IPS-15b (cell line): Measurements from ENCODE around the gene ST3GAL3.
"Not testable (repeated sequence)": the region's sequence is repeated elsewhere in the genome, so short reads cannot be mapped to it uniquely, and the experiment has no call there.

Source experiments
- H3K27me3 ChIP-seq: one replicate; pipeline ENCODE4 v1.6.1; 2013; ENCODE audit warnings: low read length; ENCODE audit not compliant: control insufficient read depth, insufficient read depth
- H3K36me3 ChIP-seq: one replicate; pipeline ENCODE4 v1.6.1; 2013; ENCODE audit warnings: low read length; ENCODE audit not compliant: control insufficient read depth, insufficient read depth
- H3K4me1 ChIP-seq: one replicate; pipeline ENCODE4 v1.6.1; 2013; ENCODE audit warnings: mild to moderate bottlenecking, low read length; ENCODE audit not compliant: control insufficient read depth, insufficient read depth
- H3K4me3 ChIP-seq: one replicate; pipeline ENCODE4 v1.5.1; 2013; ENCODE audit warnings: low read depth, low read length
- H3K9ac ChIP-seq: one replicate; pipeline ENCODE4 v1.6.1; 2013; ENCODE audit warnings: low read depth, mild to moderate bottlenecking, low read length
- H3K9me3 ChIP-seq: one replicate; pipeline ENCODE4 v1.6.1; 2013; ENCODE audit warnings: mild to moderate bottlenecking, low read length; ENCODE audit not compliant: control insufficient read depth, insufficient read depth

ST3GAL3 gene

GRCh38 chr1:43817304-43817939 is 110.1 kb downstream of the ST3GAL3 start:
- H3K4me1 ChIP-seq: no peaks in the 10 kb centered on the region
- no peaks in the 10 kb centered on the region for H3K9me3 ChIP-seq

GRCh38 chr1:43818691-43819090 is 111.4 kb downstream of the ST3GAL3 start:
- Histone ChIP-seq H3K4me1 (no peaks in the 10 kb centered on the region), H3K9me3 (no peaks in the 10 kb centered on the region), H3K4me3 (no peak overlapping the region), H3K36me3 (no peaks in the 10 kb centered on the region), H3K9ac (no peak overlapping the region), H3K27me3 (no peaks in the 10 kb centered on the region)

More at GRCh38 chr1:43817304-43817939, 110.1 kb downstream of the ST3GAL3 start:
- no peaks in the 10 kb centered on the region for H3K36me3 ChIP-seq
- H3K9ac ChIP-seq: no peak overlapping the region
- H3K4me3 ChIP-seq: no peak overlapping the region
- H3K27me3 ChIP-seq: no peaks in the 10 kb centered on the region

- Histone ChIP-seq H3K27me3 (no peaks in the 10 kb centered on the region), H3K9ac (no peak overlapping the region), H3K4me1 (no peaks in the 10 kb centered on the region), H3K36me3 (no peaks in the 10 kb centered on the region), H3K4me3 (no peak overlapping the region), H3K9me3 (no peaks in the 10 kb centered on the region)
Observed at GRCh38 chr1:43819357-43819756, 112.0 kb downstream of the ST3GAL3 start.

- Histone ChIP-seq H3K9ac (no peak overlapping the region), H3K4me3 (no peak overlapping the region), H3K4me1 (no peaks in the 10 kb centered on the region), H3K9me3 (no peaks in the 10 kb centered on the region), H3K27me3 (no peaks in the 10 kb centered on the region), H3K36me3 (no peaks in the 10 kb centered on the region)
Observed at GRCh38 chr1:43821471-43821870, 114.1 kb downstream of the ST3GAL3 start.

- Histone ChIP-seq H3K27me3 (no peaks in the 10 kb centered on the region), H3K36me3 (no peaks in the 10 kb centered on the region), H3K4me1 (no peaks in the 10 kb centered on the region), H3K4me3 (no peak overlapping the region), H3K9ac (no peak overlapping the region), H3K9me3 (no peaks in the 10 kb centered on the region)
Observed at GRCh38 chr1:43822040-43822690, 114.8 kb downstream of the ST3GAL3 start.

- Histone ChIP-seq H3K9ac (no peak overlapping the region), H3K9me3 (no peaks in the 10 kb centered on the region), H3K36me3 (no peaks in the 10 kb centered on the region), H3K4me3 (no peak overlapping the region), H3K4me1 (no peaks in the 10 kb centered on the region), H3K27me3 (no peaks in the 10 kb centered on the region)
Observed at GRCh38 chr1:43824795-43825194, 117.5 kb downstream of the ST3GAL3 start.

- Histone ChIP-seq H3K4me1 (no peaks in the 10 kb centered on the region), H3K36me3 (no peaks in the 10 kb centered on the region), H3K27me3 (no peaks in the 10 kb centered on the region), H3K9me3 (no peaks in the 10 kb centered on the region), H3K4me3 (no peak overlapping the region), H3K9ac (no peak overlapping the region)
Observed at GRCh38 chr1:43828574-43828973, 121.2 kb downstream of the ST3GAL3 start.

- Histone ChIP-seq H3K4me3 (no peak overlapping the region), H3K9me3 (no peaks in the 10 kb centered on the region), H3K9ac (no peak overlapping the region), H3K4me1 (peaks cover 7% of the 10 kb centered on the region), H3K36me3 (no peaks in the 10 kb centered on the region), H3K27me3 (no peaks in the 10 kb centered on the region)
Observed at GRCh38 chr1:43830802-43831201, 123.5 kb downstream of the ST3GAL3 start.

GRCh38 chr1:43831851-43832250 is 124.5 kb downstream of the ST3GAL3 start:
- H3K36me3 ChIP-seq: no peaks in the 10 kb centered on the region
- H3K4me3 ChIP-seq: no peak overlapping the region
- no peaks in the 10 kb centered on the region for H3K27me3 ChIP-seq
- peaks cover 7% of the 10 kb centered on the region for H3K4me1 ChIP-seq
- no peaks in the 10 kb centered on the region for H3K9me3 ChIP-seq
- H3K9ac ChIP-seq: no peak overlapping the region

GRCh38 chr1:43832255-43832654 is 124.9 kb downstream of the ST3GAL3 start:
- peaks cover 7% of the 10 kb centered on the region for H3K4me1 ChIP-seq
- H3K4me3 ChIP-seq: no peak overlapping the region
- no peaks in the 10 kb centered on the region for H3K27me3 ChIP-seq
- H3K36me3 ChIP-seq: no peaks in the 10 kb centered on the region
- H3K9ac ChIP-seq: no peak overlapping the region
- no peaks in the 10 kb centered on the region for H3K9me3 ChIP-seq

- H3K4me1 ChIP-seq: peaks cover 7% of the 10 kb centered on the region
- no peak overlapping the region for H3K4me3 ChIP-seq
- no peaks in the 10 kb centered on the region for H3K27me3 ChIP-seq
- no peaks in the 10 kb centered on the region for H3K36me3 ChIP-seq
- no peaks in the 10 kb centered on the region for H3K9me3 ChIP-seq
- no peak overlapping the region for H3K9ac ChIP-seq
Observed at GRCh38 chr1:43832998-43833397, 125.7 kb downstream of the ST3GAL3 start.

- not testable (repeated sequence) for H3K4me1 ChIP-seq, H3K9ac ChIP-seq, H3K27me3 ChIP-seq, H3K4me3 ChIP-seq, H3K36me3 ChIP-seq, H3K9me3 ChIP-seq
Observed at GRCh38 chr1:43833902-43834279, 126.6 kb downstream of the ST3GAL3 start.
